COLO829 (cell line): ENCODE results near the gene RGS6.

Experiments used
- DNase-seq: peaks from one replicate; pipeline ENCODE4 v3.0.0; 2012; ENCODE audit warnings: low spot score

Gene RGS6

GRCh38 chr14:72554994-72555608 is 622.9 kb downstream of the RGS6 start:
- DNase-seq: no peak

- no peak for DNase-seq
These were observed 623.4 kb downstream of the RGS6 start for GRCh38 chr14:72555609-72556000.

GRCh38 chr14:72557671-72558070 is 625.4 kb downstream of the RGS6 start:
- no peak for DNase-seq

- DNase-seq: no peak
These were observed 626.5 kb downstream of the RGS6 start for GRCh38 chr14:72558721-72559120.

- no peak for DNase-seq
These were observed 627.0 kb downstream of the RGS6 start for GRCh38 chr14:72559202-72559601.

- no peak for DNase-seq
These were observed 627.5 kb downstream of the RGS6 start for GRCh38 chr14:72559669-72560255.

GRCh38 chr14:72560331-72560730 is 628.1 kb downstream of the RGS6 start:
- DNase-seq: no peak

- no peak for DNase-seq
These were observed 628.8 kb downstream of the RGS6 start for GRCh38 chr14:72560889-72561493.

- DNase-seq: no peak
These were observed 630.1 kb downstream of the RGS6 start for GRCh38 chr14:72562300-72562699.

- no peak for DNase-seq
These were observed 631.4 kb downstream of the RGS6 start for GRCh38 chr14:72563676-72564075.

- no peak for DNase-seq
These were observed 632.9 kb downstream of the RGS6 start for GRCh38 chr14:72565149-72565559.

- no peak for DNase-seq
These were observed 633.7 kb downstream of the RGS6 start for GRCh38 chr14:72565917-72566316.

GRCh38 chr14:72567226-72567625 is 635.0 kb downstream of the RGS6 start:
- no peak for DNase-seq

GRCh38 chr14:72568296-72568992 is 636.2 kb downstream of the RGS6 start:
- DNase-seq: no peak

GRCh38 chr14:72573725-72574417 is 641.6 kb downstream of the RGS6 start:
- DNase-seq: no peak

- DNase-seq: no peak
These were observed 642.5 kb downstream of the RGS6 start for GRCh38 chr14:72574715-72575114.

GRCh38 chr14:72576258-72576657 is 644.0 kb downstream of the RGS6 start:
- no peak for DNase-seq

- DNase-seq: no peak
These were observed 645.3 kb downstream of the RGS6 start for GRCh38 chr14:72577521-72577920.

- DNase-seq: no peak
These were observed 646.3 kb downstream of the RGS6 start for GRCh38 chr14:72578514-72578913.

GRCh38 chr14:72582582-72582981 is 650.4 kb downstream of the RGS6 start:
- no peak for DNase-seq

GRCh38 chr14:72583316-72584272 is 651.4 kb downstream of the RGS6 start:
- no peak for DNase-seq
